Left ventricle myocardium inferior (tissue), 1 donor: ENCODE results near the gene DCAF15. TPM values are rescaled to one million over a fixed set of nuclear protein-coding genes. Genes with fewer than 3 reads are reported as not detected.
A peak's percentile ranks its signal among the peaks of the same experiment; 100 is the strongest.

Source experiments
- DNase-seq: peaks from one replicate; pipeline ENCODE4 v3.0.0-alpha.2; 2020
- H3K27ac ChIP-seq: fragments of 200-600 bp; replicated peaks from 2 replicates; pipeline ENCODE4 v1.8.0; 2021
- H3K27me3 ChIP-seq: fragments of 200-600 bp; 2 replicates; pipeline ENCODE4 v1.8.0; 2021; ENCODE audit warnings: low read depth
- H3K36me3 ChIP-seq: fragments of 200-600 bp; 2 replicates; pipeline ENCODE4 v1.8.0; 2021
- H3K4me1 ChIP-seq: fragments of 200-600 bp; 2 replicates; pipeline ENCODE4 v1.8.0; 2021
- H3K4me3 ChIP-seq: fragments of 200-600 bp; 2 replicates; pipeline ENCODE4 v1.8.0; 2021; ENCODE audit warnings: mild to moderate bottlenecking, moderate library complexity
- H3K9me3 ChIP-seq: fragments of 200-600 bp; replicated peaks from 2 replicates; pipeline ENCODE4 v1.8.0; 2021
- intact Hi-C: fragments of 100-400 bp; cut with micrococcal nuclease; formaldehyde crosslinking; loops from one replicate; pipeline ENCODE4 v1.11.0; 2022
- total RNA-seq: library from RNA; stranded (reverse); fragmentation: NEBNext Ultra II Directional; extraction: Animal tissue kit (Norgen Biotek cat#: 25700); gene quantifications from one replicate; pipeline ENCODE4 v1.2.1, GENCODE V29; 2021
- TF ChIP-seq, protein P1 (sequence below): fragments of 200-600 bp; IDR thresholded peaks from 2 replicates; pipeline ENCODE4 v1.8.0; 2021; ENCODE audit warnings: antibody characterized with exemption, mild to moderate bottlenecking, borderline replicate concordance
- donor health status: DM: no; HTN: yes; CAD: no; lungs with severe emphysema.

The DCAF15 gene
- total RNA-seq, 1 donor from 2014 or later = 17.0 TPM

DNA sequence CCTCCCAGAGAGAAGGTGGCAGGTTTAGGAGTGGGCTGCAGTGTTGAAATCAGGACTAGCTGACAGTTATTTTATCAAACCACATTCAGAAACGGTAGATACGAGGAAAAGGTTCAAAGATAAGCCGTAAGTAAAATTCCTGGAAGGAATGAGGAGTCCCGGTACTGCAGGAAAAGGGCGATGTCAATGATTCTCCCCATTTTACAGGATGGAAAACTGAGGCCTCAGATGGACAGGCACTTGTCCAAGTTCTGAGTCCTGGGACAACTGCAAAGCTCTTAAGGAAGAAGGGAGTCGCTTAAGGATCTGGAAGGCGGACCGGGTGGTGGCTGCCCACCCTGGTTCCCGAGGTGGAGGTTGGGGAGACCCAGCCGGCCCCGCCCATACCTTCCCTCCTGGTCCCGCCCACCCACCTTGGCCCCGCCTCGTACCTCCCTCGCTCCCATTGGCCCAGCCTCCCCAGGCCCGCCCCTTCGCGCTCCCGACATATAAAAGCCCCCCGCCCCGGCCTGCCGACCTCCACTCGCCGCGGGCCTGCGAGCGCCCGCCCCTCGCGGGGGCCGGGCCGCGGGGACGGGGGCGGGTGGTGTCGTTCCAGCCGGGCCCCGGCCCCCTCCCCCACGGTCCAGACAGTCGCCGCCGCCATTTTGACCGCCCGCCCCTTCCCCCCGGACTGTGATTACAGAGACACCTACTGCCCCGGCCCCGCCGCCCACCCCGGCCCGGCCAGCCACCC, 53.2 kb downstream of the DCAF15 start:
- intact Hi-C loops = no loop called here
- TF ChIP-seq, protein P1, sequence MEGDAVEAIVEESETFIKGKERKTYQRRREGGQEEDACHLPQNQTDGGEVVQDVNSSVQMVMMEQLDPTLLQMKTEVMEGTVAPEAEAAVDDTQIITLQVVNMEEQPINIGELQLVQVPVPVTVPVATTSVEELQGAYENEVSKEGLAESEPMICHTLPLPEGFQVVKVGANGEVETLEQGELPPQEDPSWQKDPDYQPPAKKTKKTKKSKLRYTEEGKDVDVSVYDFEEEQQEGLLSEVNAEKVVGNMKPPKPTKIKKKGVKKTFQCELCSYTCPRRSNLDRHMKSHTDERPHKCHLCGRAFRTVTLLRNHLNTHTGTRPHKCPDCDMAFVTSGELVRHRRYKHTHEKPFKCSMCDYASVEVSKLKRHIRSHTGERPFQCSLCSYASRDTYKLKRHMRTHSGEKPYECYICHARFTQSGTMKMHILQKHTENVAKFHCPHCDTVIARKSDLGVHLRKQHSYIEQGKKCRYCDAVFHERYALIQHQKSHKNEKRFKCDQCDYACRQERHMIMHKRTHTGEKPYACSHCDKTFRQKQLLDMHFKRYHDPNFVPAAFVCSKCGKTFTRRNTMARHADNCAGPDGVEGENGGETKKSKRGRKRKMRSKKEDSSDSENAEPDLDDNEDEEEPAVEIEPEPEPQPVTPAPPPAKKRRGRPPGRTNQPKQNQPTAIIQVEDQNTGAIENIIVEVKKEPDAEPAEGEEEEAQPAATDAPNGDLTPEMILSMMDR = no peak
- Histone ChIP-seq H3K36me3 (no peaks in the 10 kb centered on the region), H3K4me3 (peak overlapping the region; percentile 81), H3K27ac (peak overlapping the region; percentile 99), H3K4me1 (peaks cover 60% of the 10 kb centered on the region), H3K27me3 (no peaks in the 10 kb centered on the region), H3K9me3 (no peaks in the 10 kb centered on the region)
- peak; percentile 93 for DNase-seq

DNA sequence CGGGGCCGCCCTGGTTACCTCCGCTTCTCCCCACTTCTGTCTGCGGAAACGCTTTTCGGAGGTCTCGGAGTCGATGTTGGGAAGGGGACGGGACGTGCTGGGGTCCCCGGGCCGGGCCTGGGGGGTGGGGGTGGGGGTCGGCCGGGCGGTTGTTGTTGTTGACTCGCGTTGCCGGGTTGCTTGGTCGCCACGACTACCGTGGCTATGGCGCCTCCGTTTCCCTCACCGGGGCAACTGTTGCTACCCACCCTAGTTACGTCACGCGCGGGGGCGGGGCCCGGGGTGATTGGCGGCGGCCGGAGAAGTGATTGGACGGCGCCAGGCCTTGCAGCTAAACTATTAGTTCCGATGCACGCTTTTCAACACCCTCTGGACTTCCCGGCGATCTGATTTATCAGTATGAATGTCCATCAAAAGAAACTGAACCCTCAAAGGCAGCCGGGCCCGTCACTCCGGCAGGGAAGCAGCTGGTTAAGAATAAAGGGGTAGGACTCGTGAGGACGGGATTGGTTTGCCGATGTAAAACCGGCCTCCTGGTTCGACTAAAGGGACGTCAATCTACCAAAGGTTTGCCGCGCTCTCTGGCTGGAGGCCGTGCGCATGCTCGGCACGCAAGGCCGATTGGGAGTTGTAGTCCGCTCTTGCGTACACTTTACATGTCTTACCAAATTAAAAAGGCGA, 53.9 kb downstream of the DCAF15 start, which contains the start of gene RFX1:
Gene RFX1 (minus strand): TSS at position 236 of the 681 bp plus-strand sequence. CDS start 12,477 bp downstream, outside the sequence.
- H3K27me3 ChIP-seq = no peaks in the 10 kb centered on the region
- H3K9me3 ChIP-seq = no peaks in the 10 kb centered on the region
- peak within 1 kb of the TSS; percentile 99 for H3K27ac ChIP-seq
- intact Hi-C loops = no loop called here
- H3K4me3 ChIP-seq = peak within 1 kb of the TSS; percentile 81
- peak; percentile 100 for DNase-seq
- peaks cover 54% of the 10 kb centered on the region for H3K4me1 ChIP-seq
- TF ChIP-seq, protein P1 = no peak
- no peaks in the 10 kb centered on the region for H3K36me3 ChIP-seq

DNA sequence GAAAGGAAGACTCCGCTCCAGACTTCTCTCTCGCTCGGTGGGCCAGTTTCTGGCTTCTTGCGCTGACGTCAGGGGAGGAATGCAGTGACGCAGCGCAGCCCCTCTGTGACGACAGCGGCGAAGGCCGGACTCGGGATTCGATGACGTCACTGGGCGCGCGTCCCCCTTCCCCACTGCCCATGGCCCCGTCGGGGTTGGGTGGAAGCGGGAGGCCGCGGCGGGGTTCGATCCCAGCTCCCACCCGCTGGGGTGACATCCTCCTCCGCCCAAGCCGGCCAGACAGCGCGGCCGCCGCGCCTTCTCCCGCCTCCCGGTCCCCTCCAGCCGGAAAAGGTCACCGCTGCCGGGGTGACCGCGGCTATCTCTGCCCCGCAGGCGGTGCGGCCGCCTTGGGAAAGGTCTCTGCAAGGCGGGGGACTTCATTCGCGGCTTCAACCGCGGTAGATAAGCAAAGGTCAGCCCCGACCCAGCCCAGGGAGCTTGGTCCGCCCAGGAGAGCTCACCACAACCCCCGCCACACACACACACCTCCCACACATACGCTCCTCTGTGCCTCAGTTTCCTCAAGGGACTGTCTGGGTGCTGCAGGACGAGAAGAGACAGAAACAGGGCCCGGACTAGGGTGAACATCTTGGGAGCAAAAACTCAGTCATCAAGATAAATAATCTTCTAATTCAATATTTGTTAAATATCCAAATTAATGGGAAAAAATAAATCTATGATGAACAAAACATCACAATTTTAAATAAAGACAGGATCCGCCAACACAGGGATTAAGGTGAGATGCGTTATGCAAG, 54.7 kb downstream of the DCAF15 start:
- TF ChIP-seq, protein P1 = no peak
- peak; percentile 87 for DNase-seq
- Histone ChIP-seq H3K27ac (peak overlapping the region; percentile 99), H3K4me1 (peaks cover 48% of the 10 kb centered on the region), H3K9me3 (no peaks in the 10 kb centered on the region), H3K27me3 (no peaks in the 10 kb centered on the region), H3K4me3 (peak overlapping the region; percentile 81), H3K36me3 (no peaks in the 10 kb centered on the region)
- intact Hi-C loops = no loop called here

Other genes with a start within 250 kb of the DCAF15 start
- 13.7 TPM for gene MRI1, start 188.0 kb upstream of the DCAF15 start, total RNA-seq
- 97.7 TPM for gene C19orf53, start 178.1 kb upstream of the DCAF15 start, total RNA-seq
- 2.6 TPM for gene ZSWIM4, start 157.1 kb upstream of the DCAF15 start, total RNA-seq
- 1.3 TPM for gene NANOS3, start 75.4 kb upstream of the DCAF15 start, total RNA-seq
- 0.82 TPM for gene BRME1, start 46.4 kb upstream of the DCAF15 start, total RNA-seq
- gene CC2D1A, start 46.3 kb upstream of the DCAF15 start, total RNA-seq = 20.1 TPM
- 1.9 TPM for gene PODNL1, start 14.1 kb upstream of the DCAF15 start, total RNA-seq
- gene RFX1, start 53.8 kb downstream of the DCAF15 start, total RNA-seq = 15.2 TPM
- gene RLN3, start 75.6 kb downstream of the DCAF15 start, total RNA-seq = not detected
- 4.0 TPM for gene IL27RA, start 79.3 kb downstream of the DCAF15 start, total RNA-seq
- 0.38 TPM for gene PALM3, start 109.6 kb downstream of the DCAF15 start, total RNA-seq
- gene MISP3, start 120.3 kb downstream of the DCAF15 start, total RNA-seq = 8.1 TPM
- gene C19orf67, start 133.3 kb downstream of the DCAF15 start, total RNA-seq = not detected
- 46.7 TPM for gene SAMD1, start 138.2 kb downstream of the DCAF15 start, total RNA-seq
- gene PRKACA, start 165.3 kb downstream of the DCAF15 start, total RNA-seq = 465 TPM
- gene ASF1B, start 184.1 kb downstream of the DCAF15 start, total RNA-seq = 0.96 TPM